Measurements from ENCODE around the gene SPAST.
"Not testable (repeated sequence)": the region's sequence is repeated elsewhere in the genome, so short reads cannot be mapped to it uniquely, and the experiment has no call there.

Gene SPAST

DNA sequence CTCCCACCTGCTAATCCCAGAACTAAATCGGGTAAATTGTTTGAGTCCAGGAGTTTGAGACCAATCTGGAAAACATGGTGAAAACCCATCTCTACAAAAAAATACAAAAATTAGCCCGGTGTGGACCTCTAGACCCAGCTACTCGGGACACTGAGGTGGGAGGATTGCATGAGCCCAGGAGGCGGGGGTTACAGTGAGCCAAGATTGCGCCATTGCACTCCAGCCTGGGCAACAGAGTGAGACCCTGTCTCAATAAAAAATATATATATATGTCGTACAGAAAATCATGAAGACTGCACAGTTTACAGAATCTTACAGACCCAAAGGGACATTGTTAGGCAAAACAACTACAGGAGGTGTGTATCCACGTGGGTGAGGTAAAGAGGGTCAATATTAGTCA, 19.8 kb upstream of the SPAST start:
- Histone ChIP-seq H3K9me3 (ENCODE audit: insufficient read depth, low read length) (no peaks in the 10 kb centered on the region), H3K36me3 (replicated peaks; ENCODE audit: low read depth, low read length) (no peaks in the 10 kb centered on the region), H3K79me2 (ENCODE audit: low read length) (peaks cover 10% of the 10 kb centered on the region), H4K20me1 (ENCODE audit: insufficient read depth, low read length) (no peaks in the 10 kb centered on the region), H3K9ac (ENCODE audit: low read length) (no peak overlapping the region), H3K27me3 (ENCODE audit: low read depth, low read length) (no peaks in the 10 kb centered on the region), H3K4me1 (ENCODE audit: low read length) (peaks cover 9% of the 10 kb centered on the region), H3K27ac (ENCODE audit: low read length) (no peak overlapping the region), H2AFZ (ENCODE audit: low read depth, low read length) (no peak overlapping the region), H3K4me2 (ENCODE audit: low read length) (no peak overlapping the region), H3K4me3 (ENCODE audit: low read length) (no peak overlapping the region)
- no peak for TF ChIP-seq EZH2phosphoT487 (IDR thresholded peaks at IDR 0.05; ENCODE audit: low read depth)
- TF ChIP-seq, protein P1, sequence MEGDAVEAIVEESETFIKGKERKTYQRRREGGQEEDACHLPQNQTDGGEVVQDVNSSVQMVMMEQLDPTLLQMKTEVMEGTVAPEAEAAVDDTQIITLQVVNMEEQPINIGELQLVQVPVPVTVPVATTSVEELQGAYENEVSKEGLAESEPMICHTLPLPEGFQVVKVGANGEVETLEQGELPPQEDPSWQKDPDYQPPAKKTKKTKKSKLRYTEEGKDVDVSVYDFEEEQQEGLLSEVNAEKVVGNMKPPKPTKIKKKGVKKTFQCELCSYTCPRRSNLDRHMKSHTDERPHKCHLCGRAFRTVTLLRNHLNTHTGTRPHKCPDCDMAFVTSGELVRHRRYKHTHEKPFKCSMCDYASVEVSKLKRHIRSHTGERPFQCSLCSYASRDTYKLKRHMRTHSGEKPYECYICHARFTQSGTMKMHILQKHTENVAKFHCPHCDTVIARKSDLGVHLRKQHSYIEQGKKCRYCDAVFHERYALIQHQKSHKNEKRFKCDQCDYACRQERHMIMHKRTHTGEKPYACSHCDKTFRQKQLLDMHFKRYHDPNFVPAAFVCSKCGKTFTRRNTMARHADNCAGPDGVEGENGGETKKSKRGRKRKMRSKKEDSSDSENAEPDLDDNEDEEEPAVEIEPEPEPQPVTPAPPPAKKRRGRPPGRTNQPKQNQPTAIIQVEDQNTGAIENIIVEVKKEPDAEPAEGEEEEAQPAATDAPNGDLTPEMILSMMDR (IDR thresholded peaks at IDR 0.05; ENCODE audit: low read depth, low read length) = no peak

DNA sequence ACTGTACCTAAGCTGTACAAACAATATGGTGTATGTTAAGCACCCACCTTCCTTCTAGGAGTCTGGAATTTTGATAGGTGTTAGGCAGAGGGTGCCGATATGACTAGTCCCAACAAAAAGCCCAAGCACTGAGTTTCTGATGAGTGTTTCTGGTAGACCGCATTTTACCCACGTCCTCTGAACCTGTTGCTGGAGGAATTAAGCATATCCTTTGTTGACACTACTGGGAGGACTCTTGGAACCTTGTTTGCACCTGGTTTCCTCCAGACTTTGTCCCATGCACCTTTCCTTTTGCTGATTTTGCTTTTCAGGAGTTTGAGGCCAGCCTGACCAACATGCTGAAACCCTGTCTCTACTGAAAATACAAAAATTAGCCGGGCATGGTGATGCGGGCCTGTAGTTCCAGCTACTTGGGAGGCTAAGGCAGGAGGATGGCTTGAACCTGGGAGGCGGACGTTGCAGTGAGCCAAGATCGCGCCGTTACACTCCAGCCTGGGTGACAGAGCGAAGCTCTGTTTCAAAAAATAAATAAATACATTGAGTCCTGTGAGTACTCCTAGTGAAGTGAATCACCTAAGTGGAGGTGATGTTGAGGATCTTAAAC, 11.4 kb upstream of the SPAST start:
- no peaks in the 10 kb centered on the region for H4K20me1 ChIP-seq (ENCODE audit: insufficient read depth, low read length)
- no peak overlapping the region for H3K4me3 ChIP-seq (ENCODE audit: low read length)
- no peak overlapping the region for H3K27ac ChIP-seq (ENCODE audit: low read length)
- no peaks in the 10 kb centered on the region for H3K9me3 ChIP-seq (ENCODE audit: insufficient read depth, low read length)
- no peaks in the 10 kb centered on the region for H3K79me2 ChIP-seq (ENCODE audit: low read length)
- H3K9ac ChIP-seq (ENCODE audit: low read length) = no peak overlapping the region
- no peaks in the 10 kb centered on the region for H3K4me1 ChIP-seq (ENCODE audit: low read length)
- H3K27me3 ChIP-seq (ENCODE audit: low read depth, low read length) = no peaks in the 10 kb centered on the region
- H2AFZ ChIP-seq (ENCODE audit: low read depth, low read length) = no peak overlapping the region
- H3K36me3 ChIP-seq (replicated peaks; ENCODE audit: low read depth, low read length) = no peaks in the 10 kb centered on the region
- H3K4me2 ChIP-seq (ENCODE audit: low read length) = no peak overlapping the region
- no peak for TF ChIP-seq EZH2phosphoT487 (IDR thresholded peaks at IDR 0.05; ENCODE audit: low read depth)

DNA sequence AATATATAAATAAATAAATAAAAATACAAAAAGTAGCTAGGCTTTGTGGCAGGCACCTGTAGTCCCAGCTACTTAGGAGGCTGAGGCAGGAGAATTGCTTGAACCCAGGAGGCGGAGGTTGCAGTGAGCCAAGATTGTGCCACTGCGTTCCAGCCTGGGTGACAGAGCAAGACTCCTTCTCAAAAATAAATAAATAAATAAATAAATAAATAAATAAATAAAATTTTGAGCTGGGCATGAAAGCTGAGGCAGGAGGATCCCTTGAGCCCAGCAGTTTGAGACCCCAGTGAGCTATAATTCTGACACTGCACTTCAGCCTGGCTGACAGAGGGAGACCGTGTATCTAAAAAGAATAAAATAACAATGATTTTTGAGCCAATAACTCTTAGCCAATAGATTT, 8.8 kb upstream of the SPAST start:
- H3K36me3 ChIP-seq (replicated peaks; ENCODE audit: low read depth, low read length); H3K4me3 ChIP-seq (ENCODE audit: low read length); H3K9ac ChIP-seq (ENCODE audit: low read length); H3K4me2 ChIP-seq (ENCODE audit: low read length); H3K79me2 ChIP-seq (ENCODE audit: low read length); H4K20me1 ChIP-seq (ENCODE audit: insufficient read depth, low read length); H3K4me1 ChIP-seq (ENCODE audit: low read length); H3K27ac ChIP-seq (ENCODE audit: low read length); H3K9me3 ChIP-seq (ENCODE audit: insufficient read depth, low read length); H3K27me3 ChIP-seq (ENCODE audit: low read depth, low read length); H2AFZ ChIP-seq (ENCODE audit: low read depth, low read length): not testable (repeated sequence)

DNA sequence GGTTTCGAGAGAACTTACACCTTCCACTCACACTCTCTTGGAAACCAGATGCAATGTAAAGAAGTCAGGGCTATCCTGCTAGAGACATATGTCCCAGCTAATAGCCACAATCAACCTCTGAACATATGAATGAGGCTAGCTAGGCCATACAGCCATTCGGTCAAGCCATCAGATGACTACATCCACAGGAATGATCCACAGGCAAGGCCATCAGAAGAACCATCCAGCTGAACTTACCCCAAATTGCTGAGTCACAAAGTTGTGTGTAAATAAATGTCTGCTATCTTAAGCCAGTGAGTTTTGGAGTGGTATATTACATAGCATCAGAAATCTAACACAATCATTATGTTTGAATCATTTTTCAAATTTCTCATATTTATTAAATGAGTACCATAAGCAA, 5.2 kb upstream of the SPAST start:
- H3K9ac ChIP-seq (ENCODE audit: low read length) = no peak overlapping the region
- no peaks in the 10 kb centered on the region for H3K36me3 ChIP-seq (replicated peaks; ENCODE audit: low read depth, low read length)
- H2AFZ ChIP-seq (ENCODE audit: low read depth, low read length) = no peak overlapping the region
- H3K27me3 ChIP-seq (ENCODE audit: low read depth, low read length) = no peaks in the 10 kb centered on the region
- TF ChIP-seq EZH2phosphoT487 (IDR thresholded peaks at IDR 0.05; ENCODE audit: low read depth) = no peak
- TF ChIP-seq, protein P1 (IDR thresholded peaks at IDR 0.05; ENCODE audit: low read depth, low read length) = no peak
- no peaks in the 10 kb centered on the region; the same call in 1 of the 2 replicates for H3K9me3 ChIP-seq (ENCODE audit: insufficient read depth, low read length)
- H3K27ac ChIP-seq (ENCODE audit: low read length) = no peak overlapping the region
- no peaks in the 10 kb centered on the region for H3K79me2 ChIP-seq (ENCODE audit: low read length)
- H3K4me2 ChIP-seq (ENCODE audit: low read length) = no peak overlapping the region
- H4K20me1 ChIP-seq (ENCODE audit: insufficient read depth, low read length) = no peaks in the 10 kb centered on the region
- no peak overlapping the region for H3K4me3 ChIP-seq (ENCODE audit: low read length)
- H3K4me1 ChIP-seq (ENCODE audit: low read length) = peaks cover 7% of the 10 kb centered on the region; the same call in 1 of the 2 replicates

DNA sequence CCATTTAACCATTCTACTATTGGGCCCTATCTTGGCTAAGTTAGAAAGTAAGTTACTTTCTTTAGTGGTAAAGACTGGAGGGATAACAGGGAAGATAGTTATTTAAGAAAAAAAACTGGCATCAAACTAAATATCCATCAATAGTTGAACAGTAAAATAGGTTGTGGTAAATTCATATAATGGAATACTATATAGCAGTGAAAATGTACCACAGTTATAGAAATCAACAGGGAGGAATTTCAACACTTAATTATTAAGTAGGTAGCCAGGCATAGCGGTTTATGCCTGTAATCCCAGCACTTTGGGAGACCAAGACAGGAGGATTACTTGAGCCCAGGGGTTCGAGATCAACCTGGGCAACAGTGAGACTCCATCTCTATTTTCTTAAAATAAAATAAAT, 3.1 kb upstream of the SPAST start:
- TF ChIP-seq, protein P1 (IDR thresholded peaks at IDR 0.05; ENCODE audit: low read depth, low read length) = no peak
- no peak for TF ChIP-seq EZH2phosphoT487 (IDR thresholded peaks at IDR 0.05; ENCODE audit: low read depth)
- peaks cover 12% of the 10 kb centered on the region for H3K4me1 ChIP-seq (ENCODE audit: low read length)
- peaks cover 8% of the 10 kb centered on the region for H3K79me2 ChIP-seq (ENCODE audit: low read length)
- H3K27me3 ChIP-seq (ENCODE audit: low read depth, low read length) = no peaks in the 10 kb centered on the region
- H3K9ac ChIP-seq (ENCODE audit: low read length) = no peak overlapping the region
- H2AFZ ChIP-seq (ENCODE audit: low read depth, low read length) = no peak overlapping the region
- H3K36me3 ChIP-seq (replicated peaks; ENCODE audit: low read depth, low read length) = no peaks in the 10 kb centered on the region
- H3K9me3 ChIP-seq (ENCODE audit: insufficient read depth, low read length) = no peaks in the 10 kb centered on the region; the same call in 1 of the 2 replicates
- H3K4me2 ChIP-seq (ENCODE audit: low read length) = no peak overlapping the region
- H4K20me1 ChIP-seq (ENCODE audit: insufficient read depth, low read length) = no peaks in the 10 kb centered on the region
- H3K27ac ChIP-seq (ENCODE audit: low read length) = no peak overlapping the region
- H3K4me3 ChIP-seq (ENCODE audit: low read length) = no peak overlapping the region

Measured in OCI-LY3 (cell line).